GM23338 (cell line): ENCODE data around the gene CIDEB. TPM values are rescaled to one million over a fixed set of nuclear protein-coding genes. Genes with fewer than 3 reads are reported as not detected.

Experiments used
- ATAC-seq: fragments of 200-7000 bp; cut with Tn5 transposase; 3 replicates; pipeline ENCODE4 v1.9.1; 2020
- DNase-seq: peaks from one replicate; pipeline ENCODE4 v3.0.0-alpha.2; 2015; ENCODE audit warnings: low spot score
- H2AFZ ChIP-seq: fragments of 200-600 bp; sonication (generic); 2 replicates; pipeline ENCODE4 v1.8.0; 2016; ENCODE audit warnings: antibody characterized with exemption, mild to moderate bottlenecking, moderate library complexity
- H3F3A ChIP-seq: fragments of 200-600 bp; sonication (generic); replicated peaks from 2 replicates; pipeline ENCODE4 v1.8.0; 2017; ENCODE audit warnings: antibody characterized with exemption, mixed run types, low read depth
- H3K27ac ChIP-seq: fragments of 200-600 bp; sonication (generic); 2 replicates; pipeline ENCODE4 v1.6.1; 2016; ENCODE audit warnings: low read depth
- H3K27me3 ChIP-seq: fragments of 200-600 bp; sonication (generic); 2 replicates; pipeline ENCODE4 v1.8.0; 2016; ENCODE audit warnings: mild to moderate bottlenecking, mixed run types, moderate library complexity; ENCODE audit not compliant: insufficient read depth
- H3K36me3 ChIP-seq: fragments of 200-600 bp; sonication (generic); 2 replicates; pipeline ENCODE4 v1.8.0; 2016; ENCODE audit warnings: mild to moderate bottlenecking; ENCODE audit not compliant: insufficient read depth
- H3K4me1 ChIP-seq: fragments of 200-600 bp; sonication (generic); 2 replicates; pipeline ENCODE4 v1.8.0; 2016; ENCODE audit warnings: mild to moderate bottlenecking, moderate library complexity; ENCODE audit not compliant: insufficient read depth
- H3K4me2 ChIP-seq: fragments of 200-600 bp; sonication (generic); 2 replicates; pipeline ENCODE4 v1.7.1; 2017; ENCODE audit warnings: mixed run types
- H3K4me3 ChIP-seq: fragments of 200-600 bp; sonication (generic); 2 replicates; pipeline ENCODE4 v1.6.1; 2016; ENCODE audit warnings: mixed run types
- H3K79me2 ChIP-seq: fragments of 200-600 bp; sonication (generic); replicated peaks from 2 replicates; pipeline ENCODE4 v1.8.0; 2017; ENCODE audit warnings: mild to moderate bottlenecking; ENCODE audit not compliant: insufficient read depth
- H3K9me2 ChIP-seq: fragments of 200-600 bp; sonication (generic); 2 replicates; pipeline ENCODE4 v1.8.0; 2017; ENCODE audit not compliant: insufficient read depth
- H4K20me1 ChIP-seq: fragments of 200-600 bp; sonication (generic); replicated peaks from 2 replicates; pipeline ENCODE4 v1.8.0; 2017; ENCODE audit warnings: mild to moderate bottlenecking; ENCODE audit not compliant: insufficient read depth
- H3K27ac Mint-ChIP-seq: 2 replicates; pipeline ENCODE4 v1.8.0; 2020; ENCODE audit warnings: inconsistent platforms, mild to moderate bottlenecking, moderate library complexity, mixed read lengths
- H3K27me3 Mint-ChIP-seq: 3 replicates; pipeline ENCODE4 v1.8.0; 2022; ENCODE audit warnings: low read depth, mild to moderate bottlenecking, moderate library complexity, mixed read lengths, inconsistent platforms; ENCODE audit not compliant: insufficient read depth, poor library complexity
- H3K36me3 Mint-ChIP-seq: 3 replicates; pipeline ENCODE4 v1.8.0; 2021; ENCODE audit warnings: low read depth, mild to moderate bottlenecking, inconsistent platforms, moderate library complexity, mixed read lengths
- H3K4me1 Mint-ChIP-seq: 3 replicates; pipeline ENCODE4 v1.8.0; 2020; ENCODE audit warnings: mild to moderate bottlenecking, inconsistent platforms, mixed read lengths
- H3K4me3 Mint-ChIP-seq: 3 replicates; pipeline ENCODE4 v1.8.0; 2021; ENCODE audit warnings: moderate library complexity, mild to moderate bottlenecking, inconsistent platforms, mixed read lengths
- H3K9me3 Mint-ChIP-seq: 3 replicates; pipeline ENCODE4 v1.8.0; 2020; ENCODE audit warnings: moderate library complexity, mild to moderate bottlenecking, inconsistent platforms, mixed read lengths
- CTCF ChIP-seq, 2 experiments: fragments of 200-600 bp in 1 of 2; sonication (generic) in 1 of 2; conservative IDR thresholded peaks; 2 replicates each; pipeline versions ENCODE4 v1.5.1 to v1.6.1; 2016 to 2017; ENCODE audit warnings: antibody characterized with exemption in 2 of 2, low read depth in 2 of 2, mild to moderate bottlenecking in 2 of 2, moderate library complexity in 1 of 2
- EZH2phosphoT487 ChIP-seq: fragments of 200-600 bp; sonication (generic); IDR thresholded peaks from one replicate; pipeline ENCODE4 v1.8.1; 2018; ENCODE audit warnings: antibody characterized with exemption; ENCODE audit not compliant: unreplicated experiment
- JUNB ChIP-seq: IDR thresholded peaks from one replicate; pipeline ENCODE4 v1.6.1; 2016; ENCODE audit warnings: antibody characterized with exemption; ENCODE audit not compliant: unreplicated experiment
- NANOG ChIP-seq: IDR thresholded peaks from 2 replicates; pipeline ENCODE4 v1.6.1; 2016; ENCODE audit warnings: antibody characterized with exemption, borderline replicate concordance
- STAT1 ChIP-seq: IDR thresholded peaks from one replicate; pipeline ENCODE4 v1.6.1; 2016; ENCODE audit warnings: antibody characterized with exemption; ENCODE audit not compliant: unreplicated experiment
- polyA plus RNA-seq: library from polyadenylated mRNA; unstranded; fragments of >200 nt; fragmentation: Nextera tagmentation; extraction: Ambion mirVana; gene quantifications from 2 replicates; pipeline ENCODE4 v1.2.1, GENCODE V29; 2016
- total RNA-seq: library from RNA; depleted of rRNA; stranded (reverse); fragments of >200 nt; shearing (Covaris generic); gene quantifications from 2 replicates; pipeline ENCODE4 v1.2.3, GENCODE V29; 2014

The CIDEB gene
- total and polyA plus RNA-seq, 2 experiments from 2014 or later = 3.4 to 4.6 TPM

DNA sequence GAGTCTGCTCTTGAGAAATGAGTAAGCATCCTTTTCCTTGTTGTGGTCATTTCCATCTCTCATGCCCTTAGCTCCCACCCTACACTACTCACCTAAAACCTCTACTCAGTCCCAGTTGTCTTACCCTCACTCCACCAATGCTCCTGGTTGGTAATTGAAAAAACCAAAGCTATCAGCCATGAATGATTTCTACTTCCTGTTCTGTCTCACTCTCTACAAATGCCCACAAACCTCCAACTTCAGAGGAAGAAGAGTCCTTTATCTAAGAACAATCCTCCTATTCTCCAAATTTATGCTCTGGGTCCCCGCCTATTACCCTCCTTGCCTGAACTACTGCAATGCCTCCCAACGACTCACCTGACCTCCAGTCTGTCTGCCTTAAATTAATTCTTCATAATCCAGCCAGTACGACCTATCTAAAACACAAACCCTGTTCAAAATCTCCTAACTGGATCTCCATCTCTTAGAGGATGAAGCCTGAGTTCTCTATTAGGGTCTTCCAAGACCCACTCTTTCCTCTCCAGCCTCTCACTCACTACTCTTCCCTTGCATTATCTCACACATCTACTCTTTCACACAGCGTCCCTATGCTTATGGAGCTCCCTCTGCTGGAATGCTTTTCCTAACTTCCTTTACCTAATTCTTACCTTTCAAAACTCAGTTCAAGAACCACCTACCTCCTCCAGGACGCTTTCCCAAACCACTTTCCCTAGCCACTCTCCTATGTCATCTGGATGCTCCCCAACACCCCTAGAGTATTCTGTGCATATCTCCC is 10.4 kb downstream of the CIDEB start:
- ATAC-seq (peak; percentile 45), DNase-seq (peak; percentile 84)
- peaks cover 13% of the 10 kb centered on the region for H3K79me2 ChIP-seq
- no peaks in the 10 kb centered on the region for H3K27me3 ChIP-seq
- peaks cover 7% of the 10 kb centered on the region for H3F3A ChIP-seq
- Mint-ChIP-seq H3K36me3 (peaks cover 15% of the 10 kb centered on the region), H3K4me3 (peak overlapping the region; percentile 14; the same call in 1 of the 3 replicates), H3K27ac (no peak overlapping the region), H3K9me3 (peaks cover 2% of the 10 kb centered on the region; the same call in 1 of the 3 replicates), H3K4me1 (peaks cover 21% of the 10 kb centered on the region), H3K27me3 (peaks cover 13% of the 10 kb centered on the region)
- peaks cover 2% of the 10 kb centered on the region for H3K36me3 ChIP-seq
- H3K9me2 ChIP-seq = no peaks in the 10 kb centered on the region
- H2AFZ ChIP-seq = no peak overlapping the region
- peaks cover 12% of the 10 kb centered on the region; the same call in 1 of the 2 replicates for H4K20me1 ChIP-seq
- TF ChIP-seq STAT1 (no peak), CTCF (conservative IDR thresholded peaks at IDR 0.05; ENCODE audit: low read depth in 2 of 2) (peak; percentile 56 to 70), NANOG (no peak), JUNB (no peak), EZH2phosphoT487 (no peak)
- H3K4me3 ChIP-seq = no peak overlapping the region
- no peak overlapping the region for H3K4me2 ChIP-seq
- H3K4me1 ChIP-seq = peaks cover 16% of the 10 kb centered on the region; the same call in 1 of the 2 replicates
- H3K27ac ChIP-seq = 0 out of 2 replicates have a peak overlapping the region, but pooled peaks have one; percentile 28

DNA sequence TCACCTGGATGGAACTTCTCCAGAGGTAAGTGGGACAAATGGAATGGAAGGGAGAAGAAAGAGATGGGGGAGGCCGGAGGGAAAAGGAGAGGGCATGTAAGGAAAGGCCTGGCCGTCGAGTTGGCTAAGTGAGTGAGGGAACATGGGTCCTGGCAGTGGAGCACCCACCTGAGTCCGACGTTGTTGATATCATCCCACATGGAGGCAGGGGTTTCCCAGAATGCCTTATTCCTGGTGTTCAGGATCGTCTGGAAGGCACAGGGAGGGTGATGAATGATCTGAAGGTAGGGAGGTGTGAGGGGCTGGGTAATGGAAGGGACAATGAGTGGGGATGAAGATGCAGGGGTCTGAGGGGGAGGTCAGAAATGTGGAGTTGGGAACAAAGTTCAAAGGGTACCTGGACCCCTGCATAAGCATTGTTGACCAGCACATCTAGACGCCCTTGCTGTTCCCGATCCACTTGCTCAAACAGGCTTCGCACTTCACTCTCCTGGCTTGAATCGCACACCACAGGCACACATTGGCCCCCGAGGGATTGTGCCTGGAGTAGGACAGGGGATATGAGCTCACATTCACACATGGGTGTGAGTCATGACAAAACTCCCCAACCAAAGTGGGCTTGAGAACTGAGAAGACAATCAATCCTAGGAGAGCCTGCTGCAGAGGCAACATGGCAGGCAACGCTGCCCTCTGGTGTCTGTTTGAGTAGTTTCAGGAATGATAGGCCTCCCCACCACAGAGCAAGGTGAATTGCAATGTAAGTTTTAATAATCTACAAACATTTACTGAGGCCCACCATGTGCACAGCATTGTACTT is 11.2 kb downstream of the CIDEB start:
- H3K9me3 Mint-ChIP-seq = peaks cover 2% of the 10 kb centered on the region; the same call in 1 of the 3 replicates
- no peak overlapping the region for H2AFZ ChIP-seq
- peaks cover 13% of the 10 kb centered on the region for H3K27me3 Mint-ChIP-seq
- peak overlapping the region; percentile 26; the same call in 1 of the 2 replicates for H3K27ac Mint-ChIP-seq
- H3K27me3 ChIP-seq = no peaks in the 10 kb centered on the region
- no peak overlapping the region; the same call in 2 of the 3 replicates for H3K4me3 Mint-ChIP-seq
- DNase-seq = peak; percentile 84
- peaks cover 9% of the 10 kb centered on the region; the same call in 2 of the 3 replicates for H3K36me3 Mint-ChIP-seq
- peaks cover 16% of the 10 kb centered on the region; the same call in 1 of the 2 replicates for H3K4me1 ChIP-seq
- peaks cover 21% of the 10 kb centered on the region for H3K4me1 Mint-ChIP-seq
- H4K20me1 ChIP-seq = peaks cover 12% of the 10 kb centered on the region; the same call in 1 of the 2 replicates
- TF ChIP-seq NANOG (no peak), CTCF (conservative IDR thresholded peaks at IDR 0.05; ENCODE audit: low read depth in 2 of 2) (peak; percentile 79 to 86)
- peaks cover 7% of the 10 kb centered on the region for H3F3A ChIP-seq
- no peak overlapping the region for H3K4me3 ChIP-seq
- peak; percentile 63 for ATAC-seq
- H3K4me2 ChIP-seq = no peak overlapping the region
- no peaks in the 10 kb centered on the region for H3K9me2 ChIP-seq
- H3K36me3 ChIP-seq = no peaks in the 10 kb centered on the region; the same call in 1 of the 2 replicates
- peaks cover 13% of the 10 kb centered on the region for H3K79me2 ChIP-seq
- H3K27ac ChIP-seq = no peak overlapping the region
